T follicular helper cell (primary cell): ENCODE data around the gene EIF6.

Source experiments
- DNase-seq: peaks from one replicate; pipeline ENCODE4 v3.0.0-alpha.2; 2020; ENCODE audit warnings: low read depth

EIF6 gene

DNA sequence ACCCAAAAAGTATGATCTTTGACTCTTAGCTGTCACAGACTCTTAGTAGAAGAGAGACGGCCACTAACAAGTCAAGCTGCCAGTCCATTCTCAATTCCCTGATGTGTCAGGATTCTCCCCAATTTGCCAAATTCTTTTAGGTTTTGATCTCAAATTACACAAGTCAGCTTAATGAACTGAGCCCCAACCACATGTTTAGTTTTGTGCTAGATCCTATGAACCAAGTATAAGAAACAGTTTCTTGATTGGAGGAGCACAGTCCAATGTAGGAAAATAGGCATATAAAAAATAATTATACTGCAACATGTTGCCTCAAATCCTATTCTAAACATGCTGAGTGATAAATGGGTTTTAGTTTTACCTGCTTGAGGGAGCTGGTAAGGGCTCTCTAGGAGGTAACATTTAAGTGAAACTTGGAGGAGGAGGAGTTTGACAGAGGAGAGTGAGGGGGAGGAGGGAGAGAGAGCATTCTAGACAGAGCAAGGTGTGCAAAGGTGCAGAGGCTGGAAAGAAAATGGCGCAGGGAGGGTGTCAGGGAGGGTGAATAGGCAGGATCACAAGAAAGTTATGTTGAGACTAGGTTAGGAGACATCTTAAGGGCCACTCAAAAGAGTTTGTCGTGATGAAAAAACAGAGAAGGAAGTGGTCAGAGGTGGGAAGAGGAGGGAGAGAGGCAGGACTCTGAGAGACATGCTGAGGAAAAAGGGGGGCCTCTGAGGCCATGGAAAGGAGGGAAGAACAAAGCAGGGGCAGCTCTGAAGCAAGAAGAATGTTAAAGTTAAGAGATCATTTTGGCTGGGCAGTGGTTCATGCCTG, 30.5 kb upstream of the EIF6 start:
- no peak for DNase-seq

DNA sequence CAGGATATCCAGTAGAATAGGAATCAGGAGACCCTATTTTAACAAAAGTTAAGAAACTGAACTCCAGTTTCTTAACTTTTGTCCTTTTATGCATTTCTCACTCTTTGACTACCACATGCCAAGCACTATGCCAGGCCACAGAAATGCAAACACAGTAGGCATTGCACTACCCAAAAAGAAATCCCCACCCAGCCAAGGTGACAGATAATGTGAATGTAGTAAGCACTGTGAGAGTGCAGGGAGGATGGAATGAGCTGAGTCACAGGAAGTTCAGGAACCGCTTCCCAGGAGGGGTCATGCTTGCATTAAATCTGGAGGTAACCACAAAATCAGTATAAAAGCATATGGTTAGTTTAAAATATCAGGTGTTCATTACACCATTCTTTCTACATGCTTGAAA, 27.7 kb upstream of the EIF6 start:
- DNase-seq = no peak

DNA sequence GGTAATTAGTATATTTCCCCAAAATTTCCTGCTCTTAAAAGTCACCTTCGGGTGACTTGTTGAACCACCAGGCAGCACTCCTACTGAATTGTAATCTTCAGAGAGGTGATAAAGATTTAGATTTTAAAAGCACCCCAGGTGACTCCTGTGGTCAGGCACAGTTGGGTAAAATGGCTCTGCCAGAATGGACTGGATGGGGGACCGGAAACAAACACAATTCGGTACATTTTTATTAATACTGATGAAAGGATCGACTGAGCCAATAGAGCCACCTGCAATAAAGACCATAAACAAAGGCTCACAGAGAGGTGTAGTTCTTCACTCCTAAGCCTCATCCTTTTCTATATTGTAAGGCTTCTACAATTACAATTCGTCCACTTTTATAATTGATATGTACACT, 27.2 kb upstream of the EIF6 start:
- no peak for DNase-seq

- DNase-seq = no peak
Measured at GRCh38 chr20:35311409-35311808, 26.8 kb upstream of the EIF6 start.

GRCh38 chr20:35307666-35308653, 23.4 kb upstream of the EIF6 start:
- DNase-seq = no peak

DNA sequence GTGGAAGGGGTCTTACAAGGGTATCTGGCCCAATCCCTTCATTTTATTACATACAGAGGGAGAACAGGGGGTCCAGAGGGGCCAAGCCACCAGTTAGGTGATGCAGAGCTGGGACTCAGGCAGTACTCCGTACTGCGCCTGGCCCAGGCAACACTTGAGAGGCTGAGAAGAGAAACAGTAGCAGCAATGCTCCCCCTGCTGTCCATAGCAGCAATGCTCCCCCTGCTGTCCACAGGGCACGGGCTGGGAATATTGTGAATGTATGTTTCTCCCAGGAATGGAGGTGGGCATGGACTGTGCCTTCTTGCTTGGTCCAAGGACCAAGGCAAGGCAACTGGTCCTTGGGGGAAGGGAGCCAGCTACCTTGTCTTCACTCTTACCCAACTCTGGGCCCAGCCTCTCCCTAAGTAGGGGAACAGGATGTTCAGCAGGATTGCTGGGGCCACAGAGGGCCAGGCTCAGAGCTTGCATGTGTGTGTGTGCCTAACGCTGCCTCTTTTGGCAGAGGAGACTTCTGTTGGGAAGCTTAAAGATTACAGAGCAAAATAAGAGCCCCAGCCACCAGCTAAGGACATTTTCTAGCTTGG, 22.5 kb upstream of the EIF6 start:
- no peak for DNase-seq

GRCh38 chr20:35305682-35306556, 21.3 kb upstream of the EIF6 start:
- no peak for DNase-seq

DNA sequence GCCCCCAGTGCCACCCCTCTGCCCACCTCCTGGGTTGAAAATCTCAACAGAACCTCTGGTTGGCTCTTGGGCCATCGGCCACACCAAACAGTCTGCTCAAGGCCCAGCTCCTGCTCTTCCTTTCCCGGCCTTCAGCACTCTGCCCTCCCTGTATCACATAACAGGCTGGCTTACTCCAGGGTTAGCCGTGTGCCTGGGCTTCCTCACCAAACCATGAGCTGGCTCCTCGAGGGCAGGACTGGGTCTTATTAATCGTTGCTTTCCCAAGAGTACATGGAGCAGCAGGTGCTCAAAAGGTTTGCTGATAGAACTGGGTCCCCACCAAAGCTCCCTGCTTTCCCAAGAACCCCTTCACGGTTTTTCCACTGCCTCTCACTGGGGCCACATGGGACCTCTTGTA, 20.4 kb upstream of the EIF6 start:
- no peak for DNase-seq

DNA sequence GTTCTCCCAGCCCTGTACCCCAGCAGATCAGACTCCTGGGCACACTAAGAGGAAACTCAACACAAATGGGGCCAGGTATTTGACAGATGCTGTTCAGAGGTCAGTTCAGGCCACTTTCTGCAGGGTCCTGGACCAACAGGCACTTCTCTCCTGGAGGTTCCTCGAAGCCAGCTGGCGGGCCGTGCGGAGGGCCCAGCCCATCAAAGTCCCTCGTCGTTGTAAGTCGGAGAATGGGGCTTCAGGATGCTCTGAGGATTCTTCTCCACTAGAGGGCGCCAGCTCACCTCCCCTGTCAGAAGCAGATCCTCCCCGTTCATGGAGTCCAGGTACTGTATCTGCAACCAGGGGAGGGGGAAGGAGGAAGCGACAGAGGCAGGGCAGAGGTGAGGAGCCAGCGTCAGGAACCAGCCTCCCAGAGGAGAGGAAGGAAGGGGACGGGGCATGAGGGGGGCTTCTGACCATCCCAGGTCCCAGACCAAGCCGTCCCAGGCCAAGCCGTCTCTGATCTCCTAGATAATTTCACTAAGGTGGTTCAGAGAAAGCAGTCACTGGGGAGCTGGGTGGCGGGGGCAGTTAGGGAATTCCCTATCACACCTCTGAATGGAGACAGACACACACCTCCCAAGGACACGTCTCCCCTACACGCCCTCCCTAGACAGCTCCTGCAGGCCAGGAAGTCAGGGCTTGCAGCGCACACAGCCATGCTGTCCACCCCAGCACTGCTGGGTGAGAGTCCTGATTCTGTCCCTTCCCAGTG, 19.3 kb upstream of the EIF6 start:
- peak; percentile 73 for DNase-seq

DNA sequence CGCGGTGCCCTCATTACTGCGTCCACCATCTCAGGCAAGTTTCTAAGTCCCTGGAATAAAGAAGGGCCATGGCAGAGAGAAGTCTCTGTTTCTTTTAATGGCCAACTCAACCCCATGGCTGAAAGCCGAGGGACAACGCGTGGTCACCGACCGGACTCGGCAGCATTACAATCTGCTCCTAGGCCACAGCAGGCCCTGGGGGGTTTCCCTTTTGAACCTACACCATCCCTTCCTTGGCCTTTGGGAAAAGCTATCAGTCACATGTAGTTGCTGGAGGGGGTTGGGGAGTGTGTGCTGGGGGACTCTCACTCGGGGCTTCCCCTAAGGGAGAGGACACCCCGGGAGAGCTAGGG, 18.8 kb upstream of the EIF6 start:
- DNase-seq = no peak

- DNase-seq = no peak
Measured at GRCh38 chr20:35302421-35303335, 18.1 kb upstream of the EIF6 start.

- DNase-seq = no peak
Measured at GRCh38 chr20:35301426-35301825, 16.9 kb upstream of the EIF6 start.

DNA sequence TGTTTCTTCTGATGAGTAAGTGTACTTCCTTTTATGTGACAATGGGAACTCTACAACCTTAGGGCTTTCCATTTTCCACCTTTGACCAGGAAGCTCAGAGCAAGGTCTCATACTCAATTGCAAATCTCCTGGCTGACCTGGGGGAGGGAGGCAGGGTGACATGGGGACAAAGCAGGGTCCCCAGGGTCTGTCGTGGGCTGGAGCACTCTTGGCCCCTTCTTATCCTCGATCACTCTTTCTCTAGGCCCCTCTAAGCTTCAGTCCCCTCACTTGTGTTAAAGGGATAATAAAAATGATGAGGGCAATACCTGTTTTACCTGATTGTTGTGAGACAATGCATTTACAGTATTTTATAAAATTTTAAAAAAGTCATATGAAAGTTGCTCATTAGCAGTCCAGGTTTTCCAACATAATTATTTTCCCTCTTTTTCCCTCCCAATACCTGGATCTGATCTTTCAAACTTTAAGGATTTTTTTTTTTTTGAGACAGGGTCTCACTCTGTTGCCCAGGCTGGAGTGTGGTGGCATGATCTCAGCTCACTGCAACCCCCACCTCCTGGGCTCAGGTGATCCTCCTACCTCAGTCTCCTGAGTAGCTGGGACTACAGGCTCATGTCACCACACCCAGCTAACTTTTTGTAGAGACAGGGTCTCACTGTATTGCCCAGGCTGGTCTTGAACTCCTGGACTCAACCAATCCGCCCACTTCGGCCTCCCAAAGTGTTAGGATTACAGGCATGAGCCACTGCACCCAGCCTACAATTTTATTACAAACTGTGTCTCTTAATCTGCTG, 16.1 kb upstream of the EIF6 start:
- no peak for DNase-seq

GRCh38 chr20:35299780-35300179, 15.2 kb upstream of the EIF6 start:
- no peak for DNase-seq

DNA sequence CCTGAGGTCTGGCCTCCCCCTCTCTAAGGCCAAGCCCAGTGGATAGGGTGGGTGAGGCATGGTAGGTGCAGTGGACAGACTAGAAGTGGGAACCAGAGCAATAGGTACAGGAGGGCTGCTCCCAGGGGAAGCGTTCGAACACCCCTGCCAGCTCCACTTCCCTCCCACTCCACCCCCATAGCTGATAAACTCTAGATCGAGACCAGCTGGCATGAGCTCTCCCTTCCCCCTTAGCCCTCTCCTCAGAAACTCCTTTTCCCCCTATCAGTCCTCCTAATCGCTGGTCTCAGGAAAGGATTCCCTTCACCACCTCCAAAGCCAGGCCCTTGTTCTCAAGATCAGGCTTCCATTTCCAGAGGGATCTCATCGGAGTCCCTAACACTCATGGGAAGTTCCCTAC, 13.7 kb upstream of the EIF6 start:
- DNase-seq = no peak

DNA sequence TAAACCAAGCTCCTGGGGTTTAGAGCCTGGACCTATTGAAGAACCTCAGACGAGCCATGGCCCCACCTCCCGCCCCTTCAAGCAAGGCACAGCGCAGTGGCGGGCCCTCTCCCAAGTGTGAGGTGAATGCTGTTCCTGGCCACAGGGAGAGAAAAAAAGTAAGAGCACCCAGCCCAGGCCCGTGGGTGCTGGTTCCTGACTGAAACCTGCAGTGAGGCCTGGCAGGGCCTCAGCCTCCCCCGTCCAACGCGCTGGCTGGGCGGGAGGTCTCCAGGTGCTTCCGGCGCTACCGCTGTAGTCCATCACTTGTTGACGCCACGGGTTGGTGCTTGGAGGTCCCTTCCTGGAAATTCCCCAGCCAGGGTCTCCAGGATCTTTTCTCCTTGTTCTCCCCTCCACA, 13.2 kb upstream of the EIF6 start:
- DNase-seq = no peak

GRCh38 chr20:35297155-35297554, 12.6 kb upstream of the EIF6 start:
- no peak for DNase-seq

- DNase-seq = no peak
Measured at GRCh38 chr20:35296101-35296554, 11.6 kb upstream of the EIF6 start.

- DNase-seq = no peak
Measured at GRCh38 chr20:35295674-35296073, 11.1 kb upstream of the EIF6 start.
